Measurements from ENCODE around the gene EIF3I.
"Not testable (repeated sequence)": the region's sequence is repeated elsewhere in the genome, so short reads cannot be mapped to it uniquely, and the experiment has no call there.

The EIF3I gene

DNA sequence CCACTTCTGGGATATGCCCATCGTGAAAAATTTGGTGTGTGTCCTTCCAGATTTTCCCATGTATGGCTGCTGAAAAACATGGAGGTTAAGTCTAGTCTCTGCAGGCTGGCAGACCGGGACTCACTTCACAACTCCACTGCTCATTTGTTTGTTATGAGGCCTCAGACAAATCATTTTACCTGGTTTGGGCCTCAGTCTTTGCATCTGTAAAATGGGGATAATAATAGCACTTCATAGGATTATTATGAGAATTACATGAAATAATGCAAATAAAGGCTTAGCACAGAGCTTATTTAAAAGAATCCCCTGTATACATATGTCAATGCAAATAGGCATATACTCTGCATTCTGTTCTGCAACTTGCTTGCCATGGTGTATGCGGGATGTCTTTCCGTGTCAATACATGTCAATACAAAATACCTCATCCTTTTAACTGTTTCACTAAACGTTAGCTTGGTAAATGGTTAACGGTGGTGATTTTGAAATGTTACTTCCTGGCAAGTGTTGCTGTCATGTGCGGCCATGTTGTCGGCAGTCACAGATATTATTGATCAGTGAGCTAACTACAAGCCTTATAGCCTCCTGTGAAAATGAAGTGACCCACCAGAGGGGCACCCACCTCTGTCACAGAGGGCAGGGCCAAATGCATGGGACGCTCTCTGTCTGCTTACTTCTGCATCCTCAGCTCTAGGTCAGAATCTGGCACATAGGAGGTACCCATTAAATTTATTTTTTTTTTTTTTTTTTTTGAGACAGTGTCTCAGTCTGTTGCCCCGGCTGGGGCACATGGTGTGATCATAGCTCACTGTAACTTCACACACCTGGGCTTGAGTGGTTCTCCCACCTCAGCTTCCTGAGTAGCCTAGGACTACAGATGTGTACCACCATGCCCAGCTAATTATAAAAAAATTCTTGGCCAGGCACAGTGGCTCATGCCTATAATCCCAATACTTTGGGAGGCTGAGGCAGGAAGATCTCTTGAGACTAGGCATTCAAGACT is 33.2 kb downstream of the EIF3I start:
- Histone ChIP-seq H3K27me3 (replicated peaks; ENCODE audit: control insufficient read depth, insufficient read depth, low read length) (no peaks in the 10 kb centered on the region), H3K36me3 (ENCODE audit: control insufficient read depth, insufficient read depth, low read length, severe bottlenecking) (no peaks in the 10 kb centered on the region), H3K9ac (ENCODE audit: low read length) (no peak overlapping the region), H3K4me1 (ENCODE audit: control insufficient read depth, insufficient read depth, low read length) (no peaks in the 10 kb centered on the region), H3K9me3 (ENCODE audit: control insufficient read depth, low read length) (no peaks in the 10 kb centered on the region), H3K4me3 (ENCODE audit: low read length) (no peak overlapping the region)
- no peak for DNase-seq (ENCODE audit: low read depth)

GRCh38 chr1:32256473-32257226 is 34.4 kb downstream of the EIF3I start:
- H3K9me3 ChIP-seq (ENCODE audit: control insufficient read depth, low read length) = no peaks in the 10 kb centered on the region
- H3K4me1 ChIP-seq (ENCODE audit: control insufficient read depth, insufficient read depth, low read length) = no peaks in the 10 kb centered on the region
- H3K4me3 ChIP-seq (ENCODE audit: low read length) = no peak overlapping the region
- no peak for DNase-seq (ENCODE audit: low read depth)
- H3K9ac ChIP-seq (ENCODE audit: low read length) = no peak overlapping the region
- no peaks in the 10 kb centered on the region for H3K27me3 ChIP-seq (replicated peaks; ENCODE audit: control insufficient read depth, insufficient read depth, low read length)
- no peaks in the 10 kb centered on the region for H3K36me3 ChIP-seq (ENCODE audit: control insufficient read depth, insufficient read depth, low read length, severe bottlenecking)

GRCh38 chr1:32257227-32257508 is 35.0 kb downstream of the EIF3I start:
- no peak overlapping the region for H3K4me3 ChIP-seq (ENCODE audit: low read length)
- H3K9ac ChIP-seq (ENCODE audit: low read length) = no peak overlapping the region
- H3K27me3 ChIP-seq (replicated peaks; ENCODE audit: control insufficient read depth, insufficient read depth, low read length) = no peaks in the 10 kb centered on the region
- no peaks in the 10 kb centered on the region for H3K4me1 ChIP-seq (ENCODE audit: control insufficient read depth, insufficient read depth, low read length)
- no peak for DNase-seq (ENCODE audit: low read depth)
- no peaks in the 10 kb centered on the region for H3K9me3 ChIP-seq (ENCODE audit: control insufficient read depth, low read length)
- no peaks in the 10 kb centered on the region for H3K36me3 ChIP-seq (ENCODE audit: control insufficient read depth, insufficient read depth, low read length, severe bottlenecking)

GRCh38 chr1:32263236-32263593 is 41.0 kb downstream of the EIF3I start:
- H3K9me3 ChIP-seq (ENCODE audit: control insufficient read depth, low read length); H3K4me3 ChIP-seq (ENCODE audit: low read length); H3K27me3 ChIP-seq (replicated peaks; ENCODE audit: control insufficient read depth, insufficient read depth, low read length); H3K9ac ChIP-seq (ENCODE audit: low read length); DNase-seq (ENCODE audit: low read depth); H3K36me3 ChIP-seq (ENCODE audit: control insufficient read depth, insufficient read depth, low read length, severe bottlenecking): not testable (repeated sequence)
- H3K4me1 ChIP-seq (ENCODE audit: control insufficient read depth, insufficient read depth, low read length) = peaks cover 19% of the 10 kb centered on the region

DNA sequence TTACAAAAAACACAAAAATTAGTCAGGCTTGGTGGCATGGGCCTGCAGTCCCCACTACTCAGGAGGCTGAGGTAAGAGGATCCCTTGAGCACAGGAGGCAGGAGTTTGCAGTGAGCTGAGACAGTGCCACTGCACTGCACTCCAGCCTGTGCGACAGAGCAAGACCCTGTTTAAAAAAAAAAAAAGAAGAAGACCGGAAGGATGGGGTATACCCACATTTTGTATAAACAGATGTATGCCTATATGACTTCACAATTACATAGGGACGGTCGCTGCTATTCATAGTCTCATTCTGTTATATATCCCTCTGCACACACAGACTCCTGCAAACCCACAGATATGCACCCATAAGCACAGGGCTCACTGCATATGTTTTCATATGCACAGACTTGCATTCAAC is 41.5 kb downstream of the EIF3I start:
- Histone ChIP-seq H3K9ac (ENCODE audit: low read length) (no peak overlapping the region), H3K36me3 (ENCODE audit: control insufficient read depth, insufficient read depth, low read length, severe bottlenecking) (no peaks in the 10 kb centered on the region), H3K4me1 (ENCODE audit: control insufficient read depth, insufficient read depth, low read length) (peaks cover 19% of the 10 kb centered on the region), H3K27me3 (replicated peaks; ENCODE audit: control insufficient read depth, insufficient read depth, low read length) (no peaks in the 10 kb centered on the region), H3K9me3 (ENCODE audit: control insufficient read depth, low read length) (no peaks in the 10 kb centered on the region), H3K4me3 (ENCODE audit: low read length) (no peak overlapping the region)
- DNase-seq (ENCODE audit: low read depth) = no peak

DNA sequence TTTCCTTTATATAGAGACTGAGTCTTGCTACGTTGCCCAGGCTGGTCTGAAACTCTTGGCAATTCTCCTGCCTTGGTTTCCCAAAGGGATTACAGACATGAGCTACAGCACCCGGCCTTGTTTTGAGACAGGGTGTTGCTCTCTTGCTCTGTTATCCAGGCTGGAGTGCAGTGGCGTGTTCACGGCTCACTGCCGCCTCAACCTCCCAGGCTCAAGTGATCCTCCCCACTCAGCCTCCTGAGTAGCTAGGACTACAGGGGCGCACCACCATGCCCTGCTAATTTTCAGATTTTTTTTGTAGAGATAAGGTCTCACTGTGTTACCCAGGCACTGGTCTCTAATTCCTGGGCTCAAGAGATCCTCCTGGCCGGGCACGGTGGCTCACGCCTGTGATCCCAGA is 43.6 kb downstream of the EIF3I start:
- Histone ChIP-seq H3K4me1 (ENCODE audit: control insufficient read depth, insufficient read depth, low read length) (peaks cover 19% of the 10 kb centered on the region), H3K9ac (ENCODE audit: low read length) (no peak overlapping the region), H3K36me3 (ENCODE audit: control insufficient read depth, insufficient read depth, low read length, severe bottlenecking) (no peaks in the 10 kb centered on the region), H3K27me3 (replicated peaks; ENCODE audit: control insufficient read depth, insufficient read depth, low read length) (no peaks in the 10 kb centered on the region), H3K4me3 (ENCODE audit: low read length) (no peak overlapping the region), H3K9me3 (ENCODE audit: control insufficient read depth, low read length) (no peaks in the 10 kb centered on the region)
- DNase-seq (ENCODE audit: low read depth) = no peak

GRCh38 chr1:32266921-32267591 is 44.8 kb downstream of the EIF3I start:
- H3K36me3 ChIP-seq (ENCODE audit: control insufficient read depth, insufficient read depth, low read length, severe bottlenecking) = no peaks in the 10 kb centered on the region
- H3K9me3 ChIP-seq (ENCODE audit: control insufficient read depth, low read length) = no peaks in the 10 kb centered on the region
- peak; percentile 54 for DNase-seq (ENCODE audit: low read depth)
- no peaks in the 10 kb centered on the region for H3K27me3 ChIP-seq (replicated peaks; ENCODE audit: control insufficient read depth, insufficient read depth, low read length)
- no peak overlapping the region for H3K9ac ChIP-seq (ENCODE audit: low read length)
- H3K4me3 ChIP-seq (ENCODE audit: low read length) = no peak overlapping the region
- peaks cover 19% of the 10 kb centered on the region for H3K4me1 ChIP-seq (ENCODE audit: control insufficient read depth, insufficient read depth, low read length)

DNA sequence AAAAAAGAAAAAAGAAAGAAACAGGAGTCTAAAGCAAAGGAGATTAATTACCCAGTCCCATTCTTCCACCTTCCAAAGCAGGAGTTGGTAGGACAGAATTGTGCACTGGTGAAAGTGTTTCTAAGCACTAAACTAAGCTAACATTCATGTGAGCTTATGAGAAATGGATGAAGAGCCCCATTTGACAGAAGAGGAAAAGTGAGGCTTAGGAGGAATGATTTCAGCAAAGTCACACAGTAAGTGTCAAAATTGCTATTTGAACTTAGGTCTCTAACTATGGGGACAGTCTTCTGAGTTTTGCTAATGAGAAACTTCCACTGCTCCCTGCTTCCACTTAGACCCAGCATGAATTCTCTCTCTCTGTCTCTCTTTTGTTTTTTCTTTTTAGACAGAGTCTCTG is 47.5 kb downstream of the EIF3I start:
- Histone ChIP-seq H3K9me3 (ENCODE audit: control insufficient read depth, low read length) (no peaks in the 10 kb centered on the region), H3K27me3 (replicated peaks; ENCODE audit: control insufficient read depth, insufficient read depth, low read length) (peaks cover 17% of the 10 kb centered on the region), H3K4me3 (ENCODE audit: low read length) (no peak overlapping the region), H3K9ac (ENCODE audit: low read length) (no peak overlapping the region), H3K4me1 (ENCODE audit: control insufficient read depth, insufficient read depth, low read length) (peaks cover 12% of the 10 kb centered on the region), H3K36me3 (ENCODE audit: control insufficient read depth, insufficient read depth, low read length, severe bottlenecking) (no peaks in the 10 kb centered on the region)
- DNase-seq (ENCODE audit: low read depth) = no peak

DNA sequence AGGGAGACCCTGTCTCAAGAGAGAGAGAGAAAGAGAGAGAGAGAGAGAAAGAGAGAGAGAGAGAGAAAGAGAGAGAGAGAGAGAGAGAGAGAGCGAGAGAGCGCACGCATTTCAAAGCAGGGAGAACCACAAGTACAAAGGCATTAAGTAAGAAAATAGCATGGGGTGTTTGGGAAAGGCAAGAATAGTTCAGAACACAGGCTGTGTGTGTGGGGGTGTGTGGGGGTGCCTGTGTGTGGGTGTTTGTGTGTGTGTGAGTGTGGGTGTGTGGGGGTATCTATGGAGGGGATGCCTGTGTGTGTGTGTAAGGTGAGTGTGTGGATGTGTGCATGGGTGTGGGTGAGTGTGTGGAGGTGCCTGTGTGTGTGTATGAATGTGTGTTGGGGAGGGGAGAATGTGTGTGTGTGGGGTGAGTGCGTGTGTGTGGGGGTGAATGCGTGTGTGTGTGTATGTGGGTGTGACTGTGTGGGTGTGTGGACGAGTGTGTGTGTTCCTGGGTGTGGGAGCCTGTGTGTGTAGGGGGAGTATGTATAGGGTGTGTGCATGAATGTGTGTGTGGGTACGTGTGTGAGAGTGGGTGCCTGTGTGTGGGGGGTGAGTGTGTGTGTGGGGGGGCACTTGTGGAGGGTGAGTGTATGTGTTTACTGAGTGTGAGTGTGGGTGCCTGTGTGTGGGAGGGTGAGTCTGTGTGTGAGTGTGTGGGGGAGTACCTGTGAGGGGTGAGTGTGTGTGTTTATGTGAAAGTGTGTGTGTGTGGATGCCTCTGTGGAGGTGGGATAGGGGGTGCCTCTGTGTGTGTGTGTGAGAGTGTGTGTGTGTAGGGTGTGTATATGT is 50.6 kb downstream of the EIF3I start:
- H3K9me3 ChIP-seq (ENCODE audit: control insufficient read depth, low read length) = no peaks in the 10 kb centered on the region
- peaks cover 34% of the 10 kb centered on the region for H3K27me3 ChIP-seq (replicated peaks; ENCODE audit: control insufficient read depth, insufficient read depth, low read length)

DNA sequence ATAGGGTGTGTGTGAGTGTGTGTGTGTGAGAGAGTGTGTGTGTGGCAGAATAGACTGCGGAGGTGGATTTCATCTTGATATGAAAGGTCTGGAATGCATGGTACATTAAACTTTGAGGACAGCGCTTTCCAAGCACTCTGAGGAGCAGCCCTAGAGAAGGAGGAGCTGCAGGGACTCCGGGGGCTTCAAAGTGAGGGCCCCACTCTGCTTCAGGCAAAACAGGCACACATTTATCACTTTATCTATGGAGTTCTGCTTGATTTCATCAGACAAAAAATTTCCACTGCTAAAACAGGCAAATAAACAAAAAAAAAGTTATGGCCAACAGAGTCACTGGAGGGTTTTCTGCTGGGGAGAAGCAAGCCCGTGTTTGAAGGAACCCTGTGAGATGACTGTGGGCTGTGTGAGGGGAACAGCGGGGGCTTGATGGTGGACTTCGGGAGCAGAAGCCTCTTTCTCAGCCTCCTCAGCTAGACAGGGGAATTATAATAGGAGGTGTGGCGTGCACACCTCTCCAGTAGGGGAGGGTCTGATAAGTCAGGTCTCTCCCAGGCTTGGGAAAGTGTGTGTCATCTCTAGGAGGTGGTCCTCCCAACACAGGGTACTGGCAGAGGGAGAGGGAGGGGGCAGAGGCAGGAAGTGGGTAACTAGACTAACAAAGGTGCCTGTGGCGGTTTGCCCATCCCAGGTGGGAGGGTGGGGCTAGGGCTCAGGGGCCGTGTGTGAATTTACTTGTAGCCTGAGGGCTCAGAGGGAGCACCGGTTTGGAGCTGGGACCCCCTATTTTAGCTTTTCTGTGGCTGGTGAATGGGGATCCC is 51.4 kb downstream of the EIF3I start:
- Histone ChIP-seq H3K9me3 (ENCODE audit: control insufficient read depth, low read length) (no peaks in the 10 kb centered on the region), H3K4me1 (ENCODE audit: control insufficient read depth, insufficient read depth, low read length) (no peaks in the 10 kb centered on the region), H3K36me3 (ENCODE audit: control insufficient read depth, insufficient read depth, low read length, severe bottlenecking) (no peaks in the 10 kb centered on the region), H3K9ac (ENCODE audit: low read length) (no peak overlapping the region), H3K4me3 (ENCODE audit: low read length) (no peak overlapping the region), H3K27me3 (replicated peaks; ENCODE audit: control insufficient read depth, insufficient read depth, low read length) (peaks cover 34% of the 10 kb centered on the region)
- DNase-seq (ENCODE audit: low read depth) = peak; percentile 22

More for the DNA sequence above, 50.6 kb downstream of the EIF3I start:
- no peak for DNase-seq (ENCODE audit: low read depth)
- Histone ChIP-seq H3K4me1 (ENCODE audit: control insufficient read depth, insufficient read depth, low read length) (no peaks in the 10 kb centered on the region), H3K9ac (ENCODE audit: low read length) (no peak overlapping the region), H3K4me3 (ENCODE audit: low read length) (no peak overlapping the region), H3K36me3 (ENCODE audit: control insufficient read depth, insufficient read depth, low read length, severe bottlenecking) (no peaks in the 10 kb centered on the region)

All from adipocyte (in vitro differentiated cells).